ENCODE measurements around the gene CTH.
A peak's percentile ranks its signal among the peaks of the same experiment; 100 is the strongest.
"Not testable (repeated sequence)": the region's sequence is repeated elsewhere in the genome, so short reads cannot be mapped to it uniquely, and the experiment has no call there.

The CTH gene

GRCh38 chr1:70459496-70460225, 48.6 kb downstream of the CTH start:
- no peak for DNase-seq

GRCh38 chr1:70460740-70461713, 50.0 kb downstream of the CTH start:
- not testable (repeated sequence) for DNase-seq

DNA sequence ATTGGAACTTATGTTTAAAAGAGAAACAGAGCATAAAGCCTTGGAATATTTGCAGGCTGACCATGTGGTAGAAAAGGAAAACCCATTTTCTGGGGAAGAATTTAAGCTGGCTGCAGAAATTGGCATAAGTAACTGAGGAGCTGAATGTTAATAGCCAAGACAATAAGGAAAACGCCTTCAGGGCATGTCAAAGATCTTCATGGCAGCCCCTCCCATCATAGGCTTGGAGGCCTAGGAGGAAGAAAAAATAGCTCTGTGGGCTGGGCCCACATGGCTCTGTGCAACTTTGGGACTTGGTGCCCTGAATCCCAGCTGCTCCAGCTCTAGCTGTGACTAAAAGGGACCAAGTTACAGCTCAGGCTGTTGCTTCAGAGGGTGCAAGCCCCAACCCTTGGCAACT, 51.5 kb downstream of the CTH start:
- DNase-seq = no peak

GRCh38 chr1:70465911-70466310, 54.8 kb downstream of the CTH start:
- DNase-seq = no peak

GRCh38 chr1:70467531-70467930, 56.5 kb downstream of the CTH start:
- DNase-seq = no peak

DNA sequence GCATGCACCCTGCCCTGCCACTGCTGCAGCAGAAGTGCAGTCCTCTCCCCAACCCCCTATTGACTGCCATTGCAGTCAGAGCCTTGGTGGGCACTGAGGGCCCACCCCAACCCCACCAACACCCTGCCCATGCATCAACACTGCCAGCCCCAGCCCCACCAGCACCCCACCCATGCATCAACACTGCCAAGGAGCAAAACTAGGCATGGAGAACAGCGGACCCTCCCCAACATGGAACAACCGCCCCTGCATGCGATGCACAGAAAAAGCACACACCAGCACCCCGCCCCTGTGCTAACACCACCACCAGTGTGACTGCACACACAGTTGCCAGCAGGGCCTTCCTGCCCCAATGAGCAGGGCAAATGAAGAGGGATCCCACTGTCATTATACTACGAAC, 57.1 kb downstream of the CTH start:
- no peak for DNase-seq

- not testable (repeated sequence) for DNase-seq
Measured at GRCh38 chr1:70469184-70469583, 58.1 kb downstream of the CTH start.

DNA sequence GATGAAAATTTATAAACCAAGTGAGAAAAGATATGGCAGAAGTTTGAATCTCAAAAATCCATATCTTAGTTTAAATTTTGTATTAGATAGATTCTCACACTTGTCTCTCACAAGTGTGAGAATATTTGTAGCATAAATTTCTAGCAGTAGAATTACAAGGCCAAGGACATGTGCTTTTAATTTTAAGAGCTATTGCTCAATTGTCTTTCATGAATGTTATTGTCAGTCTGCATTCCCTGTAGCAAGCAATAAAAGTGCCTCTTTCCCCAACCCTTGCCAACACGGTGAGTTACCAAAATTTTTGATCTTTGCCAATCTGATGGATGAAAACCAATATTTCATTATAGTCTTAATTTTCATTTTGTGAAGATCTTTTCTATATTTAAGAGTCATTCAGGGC, 64.0 kb downstream of the CTH start:
- DNase-seq = no peak

- DNase-seq = no peak
Measured at GRCh38 chr1:70477090-70477489, 66.0 kb downstream of the CTH start.

DNA sequence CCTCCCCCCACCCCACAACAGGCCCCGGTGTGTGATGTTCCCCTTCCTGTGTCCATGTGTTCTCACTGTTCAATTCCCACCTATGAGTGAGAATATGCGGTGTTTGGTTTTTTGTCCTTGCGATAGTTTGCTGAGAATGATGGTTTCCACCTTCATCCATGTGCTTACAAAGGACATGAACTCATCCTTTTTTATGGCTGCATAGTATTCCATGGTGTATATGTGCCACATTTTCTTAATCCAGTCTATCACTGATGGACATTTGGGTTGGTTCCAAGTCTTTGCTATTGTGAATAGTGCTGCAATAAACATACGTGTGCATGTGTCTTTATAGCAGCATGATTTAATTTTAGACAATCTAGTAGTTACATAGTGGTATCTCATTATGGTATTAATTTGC, 66.8 kb downstream of the CTH start:
- not testable (repeated sequence) for DNase-seq

GRCh38 chr1:70483342-70483741, 72.3 kb downstream of the CTH start:
- DNase-seq = no peak

- DNase-seq = no peak
Measured at GRCh38 chr1:70485624-70486023, 74.6 kb downstream of the CTH start.

GRCh38 chr1:70486676-70487458, 75.8 kb downstream of the CTH start:
- DNase-seq = no peak

DNA sequence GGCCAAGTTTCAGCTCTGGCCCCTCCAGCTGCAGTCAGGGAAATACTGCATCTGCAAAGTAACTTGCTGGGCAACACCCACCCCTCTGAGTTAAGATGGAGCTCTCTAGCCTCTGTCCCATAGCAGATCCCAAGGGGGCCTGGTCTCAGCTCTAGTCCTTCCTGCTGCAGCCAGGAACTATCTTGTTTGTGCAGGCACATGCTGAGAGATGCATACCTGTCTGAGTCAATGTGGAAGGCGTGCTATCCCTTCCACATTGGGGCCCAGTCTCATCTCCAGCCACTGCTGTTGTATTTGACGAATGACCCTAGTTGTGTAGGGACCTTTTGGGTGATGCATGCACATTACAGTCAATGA, 76.4 kb downstream of the CTH start:
- no peak for DNase-seq

GRCh38 chr1:70487910-70488665, 77.0 kb downstream of the CTH start:
- peak; percentile 5 for DNase-seq

All from NCI-H345 (cell line).